ENCODE measurements around the gene METTL15.

Gene METTL15

DNA sequence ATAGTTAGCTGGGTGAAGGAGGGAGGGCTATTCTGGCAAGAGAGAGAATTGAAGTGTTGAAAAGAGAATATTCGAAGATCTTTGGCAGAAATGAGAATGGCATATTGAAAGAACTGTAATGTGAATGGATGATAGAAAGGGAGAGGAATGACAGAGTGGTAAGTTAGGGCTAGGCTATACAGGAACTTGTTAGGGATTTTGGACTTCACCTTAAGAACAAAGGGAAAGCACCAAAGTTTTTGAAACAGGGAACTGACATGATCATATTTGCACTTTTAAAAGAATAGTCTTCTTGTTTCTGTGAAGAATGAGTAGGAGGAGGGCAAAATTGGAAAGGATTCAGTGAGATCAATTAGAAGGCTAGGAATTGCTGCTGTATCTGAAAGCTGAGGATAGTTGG lies 119.3 kb downstream of the METTL15 start:
- Mint-ChIP-seq H3K4me1 (no peaks in the 10 kb centered on the region), H3K36me3 (ENCODE audit: low read depth) (peaks cover 8% of the 10 kb centered on the region), H3K27me3 (ENCODE audit: low read depth) (no peaks in the 10 kb centered on the region), H3K27ac (no peak overlapping the region), H3K4me3 (no peak overlapping the region), H3K9me3 (no peaks in the 10 kb centered on the region)
- TF ChIP-seq CTCF (IDR thresholded peaks at IDR 0.05; ENCODE audit: unreplicated experiment in 3 of 3) = no peak

GRCh38 chr11:28228196-28228895 lies 120.2 kb downstream of the METTL15 start:
- Mint-ChIP-seq H3K27me3 (ENCODE audit: low read depth) (no peaks in the 10 kb centered on the region), H3K4me3 (no peak overlapping the region), H3K27ac (no peak overlapping the region), H3K4me1 (no peaks in the 10 kb centered on the region), H3K36me3 (ENCODE audit: low read depth) (peaks cover 7% of the 10 kb centered on the region), H3K9me3 (no peaks in the 10 kb centered on the region)
- TF ChIP-seq CTCF (IDR thresholded peaks at IDR 0.05; ENCODE audit: unreplicated experiment in 3 of 3) = no peak

GRCh38 chr11:28231475-28231874 lies 123.3 kb downstream of the METTL15 start:
- Mint-ChIP-seq H3K9me3 (peaks cover 6% of the 10 kb centered on the region), H3K4me1 (no peaks in the 10 kb centered on the region), H3K27me3 (ENCODE audit: low read depth) (no peaks in the 10 kb centered on the region), H3K36me3 (ENCODE audit: low read depth) (peaks cover 17% of the 10 kb centered on the region), H3K4me3 (no peak overlapping the region), H3K27ac (no peak overlapping the region)
- TF ChIP-seq CTCF (IDR thresholded peaks at IDR 0.05; ENCODE audit: unreplicated experiment in 3 of 3) = no peak

- H3K36me3 Mint-ChIP-seq (ENCODE audit: low read depth) = peaks cover 28% of the 10 kb centered on the region
- no peak for TF ChIP-seq CTCF (IDR thresholded peaks at IDR 0.05; ENCODE audit: unreplicated experiment in 3 of 3)
- no peaks in the 10 kb centered on the region for H3K4me1 Mint-ChIP-seq
- no peaks in the 10 kb centered on the region for H3K27me3 Mint-ChIP-seq (ENCODE audit: low read depth)
- no peak overlapping the region for H3K4me3 Mint-ChIP-seq
- H3K27ac Mint-ChIP-seq = no peak overlapping the region
- peaks cover 14% of the 10 kb centered on the region for H3K9me3 Mint-ChIP-seq
Observed at GRCh38 chr11:28232649-28233048, 124.5 kb downstream of the METTL15 start.

DNA sequence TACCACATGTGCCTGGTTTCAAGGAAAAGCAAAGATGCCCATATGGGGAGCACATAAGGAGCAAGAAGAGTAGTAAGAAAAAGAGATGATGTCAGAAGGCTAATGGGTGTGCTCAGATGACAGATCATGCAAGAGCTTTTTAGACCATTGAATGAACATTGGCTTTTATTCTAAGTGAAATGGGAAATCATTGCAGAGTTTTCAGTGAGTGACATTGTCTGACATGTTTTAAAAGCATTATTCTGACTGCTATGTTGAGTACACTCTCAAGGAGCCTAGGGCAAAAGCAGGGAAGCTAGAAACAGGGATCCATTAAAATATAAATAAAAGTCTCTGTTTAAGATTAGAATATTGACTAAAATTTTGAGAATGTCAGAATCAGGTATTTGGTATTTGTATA lies 133.6 kb downstream of the METTL15 start:
- no peak for TF ChIP-seq CTCF (IDR thresholded peaks at IDR 0.05; ENCODE audit: unreplicated experiment in 3 of 3)
- Mint-ChIP-seq H3K36me3 (ENCODE audit: low read depth) (peaks cover 22% of the 10 kb centered on the region), H3K27ac (no peak overlapping the region), H3K4me1 (no peaks in the 10 kb centered on the region), H3K4me3 (no peak overlapping the region), H3K27me3 (ENCODE audit: low read depth) (no peaks in the 10 kb centered on the region), H3K9me3 (peaks cover 15% of the 10 kb centered on the region)

DNA sequence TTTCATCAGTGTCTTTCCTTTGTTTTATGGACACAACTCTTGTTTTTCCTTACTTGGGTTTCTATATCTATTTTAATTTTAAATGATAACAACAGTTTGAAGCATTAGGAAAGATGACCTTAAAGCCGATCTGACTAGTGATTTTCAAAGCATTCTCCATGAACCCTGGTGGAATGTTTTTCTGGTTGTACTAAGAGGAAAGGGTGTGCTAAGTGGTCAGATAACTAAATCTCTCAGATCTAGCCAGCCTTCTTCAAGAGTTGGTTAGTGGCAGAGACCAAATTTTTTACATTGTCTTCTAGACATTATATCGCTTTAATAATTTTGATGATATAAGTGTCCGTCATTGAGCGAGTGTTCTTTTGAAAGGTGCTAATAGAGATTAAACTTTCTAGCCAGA lies 134.4 kb downstream of the METTL15 start:
- TF ChIP-seq CTCF (IDR thresholded peaks at IDR 0.05; ENCODE audit: unreplicated experiment in 3 of 3) = no peak
- H3K36me3 Mint-ChIP-seq (ENCODE audit: low read depth) = peaks cover 14% of the 10 kb centered on the region
- peaks cover 10% of the 10 kb centered on the region for H3K9me3 Mint-ChIP-seq
- no peak overlapping the region for H3K4me3 Mint-ChIP-seq
- H3K27ac Mint-ChIP-seq = no peak overlapping the region
- H3K27me3 Mint-ChIP-seq (ENCODE audit: low read depth) = no peaks in the 10 kb centered on the region
- H3K4me1 Mint-ChIP-seq = no peaks in the 10 kb centered on the region

Measured in nephron (organoid).